Endothelial cell (in vitro differentiated cells): Measurements from ENCODE around the gene C2CD4C. TPM values are rescaled to one million over a fixed set of nuclear protein-coding genes. Genes with fewer than 3 reads are reported as not detected.

Source experiments
- DNase-seq: peaks from one replicate; pipeline ENCODE4 v3.0.0; 2021; ENCODE audit warnings: low spot score
- H3K27ac Mint-ChIP-seq: one replicate; pipeline ENCODE4 v1.8.0; 2021; ENCODE audit warnings: mixed read lengths, inconsistent platforms; ENCODE audit not compliant: unreplicated experiment
- H3K27me3 Mint-ChIP-seq: one replicate; pipeline ENCODE4 v1.8.0; 2021; ENCODE audit warnings: mild to moderate bottlenecking, moderate library complexity, mixed read lengths, inconsistent platforms; ENCODE audit not compliant: unreplicated experiment
- H3K36me3 Mint-ChIP-seq: one replicate; pipeline ENCODE4 v1.8.0; 2021; ENCODE audit warnings: mild to moderate bottlenecking, low read depth, mixed read lengths, inconsistent platforms; ENCODE audit not compliant: unreplicated experiment
- H3K4me1 Mint-ChIP-seq: one replicate; pipeline ENCODE4 v1.8.0; 2021; ENCODE audit warnings: mild to moderate bottlenecking, mixed read lengths, inconsistent platforms; ENCODE audit not compliant: unreplicated experiment
- H3K4me3 Mint-ChIP-seq: one replicate; pipeline ENCODE4 v1.8.0; 2021; ENCODE audit warnings: mild to moderate bottlenecking, mixed read lengths, inconsistent platforms; ENCODE audit not compliant: unreplicated experiment
- H3K9me3 Mint-ChIP-seq: one replicate; pipeline ENCODE4 v1.8.0; 2021; ENCODE audit warnings: mixed read lengths, inconsistent platforms; ENCODE audit not compliant: unreplicated experiment
- CTCF ChIP-seq: fragments of 200-600 bp; sonication (generic); IDR thresholded peaks from one replicate; pipeline ENCODE4 v1.5.0; 2021; ENCODE audit warnings: antibody characterized with exemption; ENCODE audit not compliant: unreplicated experiment
- total RNA-seq: library from RNA; stranded (reverse); fragmentation: NEBNext Ultra II Directional; extraction: Animal tissue kit (Norgen Biotek cat#: 25700); gene quantifications from one replicate; pipeline ENCODE4 v1.2.1, GENCODE V29; 2021; ENCODE audit not compliant: unreplicated experiment

The C2CD4C gene
- total RNA-seq, 1 donor from 2014 or later: 1.2 TPM

GRCh38 chr19:438416-438958, 29.5 kb upstream of the C2CD4C start:
- DNase-seq: no peak
- H3K4me3 Mint-ChIP-seq: no peak overlapping the region
- H3K9me3 Mint-ChIP-seq: peaks cover 11% of the 10 kb centered on the region
- peaks cover 9% of the 10 kb centered on the region for H3K27me3 Mint-ChIP-seq
- TF ChIP-seq CTCF: no peak
- H3K4me1 Mint-ChIP-seq: peaks cover 6% of the 10 kb centered on the region
- H3K36me3 Mint-ChIP-seq: peaks cover 15% of the 10 kb centered on the region
- no peak overlapping the region for H3K27ac Mint-ChIP-seq

GRCh38 chr19:437041-437440, 28.1 kb upstream of the C2CD4C start:
- H3K27ac Mint-ChIP-seq: peak overlapping the region; percentile 17
- H3K36me3 Mint-ChIP-seq: peaks cover 13% of the 10 kb centered on the region
- DNase-seq: no peak
- peaks cover 9% of the 10 kb centered on the region for H3K27me3 Mint-ChIP-seq
- H3K4me1 Mint-ChIP-seq: peaks cover 6% of the 10 kb centered on the region
- peak overlapping the region; percentile 68 for H3K4me3 Mint-ChIP-seq
- no peak for TF ChIP-seq CTCF
- peaks cover 10% of the 10 kb centered on the region for H3K9me3 Mint-ChIP-seq

DNA sequence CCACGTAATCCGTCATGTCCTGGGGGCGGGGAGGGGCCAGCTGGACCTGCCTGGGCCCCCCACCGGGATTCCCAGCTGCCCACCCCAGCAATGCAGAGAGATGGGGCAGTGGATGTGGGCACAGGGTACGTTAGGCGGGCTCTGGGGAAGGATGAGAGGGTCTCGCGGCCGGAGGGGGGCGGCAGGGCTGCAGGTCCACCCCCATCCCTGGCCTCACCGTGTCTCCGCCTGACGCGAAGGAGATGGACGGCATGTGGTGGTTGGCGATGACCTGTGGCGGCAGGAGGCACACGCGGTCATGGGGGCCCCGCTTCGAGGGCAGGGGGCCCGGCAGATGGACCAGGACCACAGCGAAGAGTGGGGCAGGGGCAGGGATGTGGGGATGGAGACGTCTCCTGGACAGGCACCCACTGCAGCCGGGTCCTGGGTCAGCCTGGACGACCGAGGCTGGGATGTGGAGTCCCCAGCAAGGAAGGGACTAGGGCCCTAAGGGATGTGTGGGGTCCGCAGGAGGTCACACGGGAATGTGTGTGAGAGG, 27.5 kb upstream of the C2CD4C start:
- no peak for TF ChIP-seq CTCF
- Mint-ChIP-seq H3K9me3 (peaks cover 5% of the 10 kb centered on the region), H3K36me3 (peaks cover 7% of the 10 kb centered on the region), H3K4me1 (peaks cover 2% of the 10 kb centered on the region), H3K27me3 (peaks cover 9% of the 10 kb centered on the region), H3K4me3 (no peak overlapping the region), H3K27ac (no peak overlapping the region)
- no peak for DNase-seq

GRCh38 chr19:435707-436412, 26.9 kb upstream of the C2CD4C start:
- no peak for DNase-seq

More at GRCh38 chr19:435707-436412, 26.9 kb upstream of the C2CD4C start:
- peak overlapping the region; percentile 53 for H3K27ac Mint-ChIP-seq
- H3K36me3 Mint-ChIP-seq: peaks cover 9% of the 10 kb centered on the region
- H3K4me1 Mint-ChIP-seq: peaks cover 2% of the 10 kb centered on the region
- H3K27me3 Mint-ChIP-seq: peaks cover 8% of the 10 kb centered on the region
- no peak for TF ChIP-seq CTCF
- H3K4me3 Mint-ChIP-seq: no peak overlapping the region
- peaks cover 3% of the 10 kb centered on the region for H3K9me3 Mint-ChIP-seq
